ENCODE measurements around the gene NFYC. TPM values are rescaled to one million over a fixed set of nuclear protein-coding genes. Genes with fewer than 3 reads are reported as not detected.

NFYC gene
- total RNA-seq, 1 donor from 2014 or later: 38.0 TPM

DNA sequence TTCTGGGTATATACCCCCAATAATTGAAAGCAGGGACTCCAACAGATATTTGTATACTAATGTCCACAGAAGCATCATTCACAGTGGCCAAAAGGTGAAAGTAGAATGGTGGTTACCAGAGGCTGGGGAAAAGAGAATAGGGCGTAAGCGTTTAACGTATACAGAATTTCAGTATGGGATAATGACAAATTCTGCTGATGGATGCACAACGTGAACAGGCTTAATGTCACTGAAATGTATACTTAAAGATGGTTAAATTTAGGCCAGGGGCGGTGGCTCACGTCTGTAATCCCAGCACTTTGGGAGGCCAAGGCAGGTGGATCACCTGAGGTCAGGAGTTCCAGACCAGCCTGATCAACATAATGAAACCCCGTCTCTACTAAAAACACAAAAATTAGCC, 4.4 kb upstream of the NFYC start:
- no peaks in the 10 kb centered on the region for H3K9me3 ChIP-seq (ENCODE audit: low read depth)
- no peaks in the 10 kb centered on the region for H3K36me3 ChIP-seq
- no peak overlapping the region for H3K4me3 ChIP-seq
- peaks cover 40% of the 10 kb centered on the region for H3K79me2 ChIP-seq (ENCODE audit: low read depth)
- no peaks in the 10 kb centered on the region for H3K27me3 ChIP-seq
- no peak overlapping the region for H3K9ac ChIP-seq
- H3F3A ChIP-seq (ENCODE audit: low read depth): peaks cover 46% of the 10 kb centered on the region
- Mint-ChIP-seq H3K36me3 (peaks cover 30% of the 10 kb centered on the region), H3K9me3 (no peaks in the 10 kb centered on the region), H3K4me1 (peaks cover 12% of the 10 kb centered on the region), H3K27me3 (ENCODE audit: insufficient read depth, low read depth) (no peaks in the 10 kb centered on the region), H3K4me3 (no peak overlapping the region), H3K27ac (no peak overlapping the region)
- TF ChIP-seq, protein P1, sequence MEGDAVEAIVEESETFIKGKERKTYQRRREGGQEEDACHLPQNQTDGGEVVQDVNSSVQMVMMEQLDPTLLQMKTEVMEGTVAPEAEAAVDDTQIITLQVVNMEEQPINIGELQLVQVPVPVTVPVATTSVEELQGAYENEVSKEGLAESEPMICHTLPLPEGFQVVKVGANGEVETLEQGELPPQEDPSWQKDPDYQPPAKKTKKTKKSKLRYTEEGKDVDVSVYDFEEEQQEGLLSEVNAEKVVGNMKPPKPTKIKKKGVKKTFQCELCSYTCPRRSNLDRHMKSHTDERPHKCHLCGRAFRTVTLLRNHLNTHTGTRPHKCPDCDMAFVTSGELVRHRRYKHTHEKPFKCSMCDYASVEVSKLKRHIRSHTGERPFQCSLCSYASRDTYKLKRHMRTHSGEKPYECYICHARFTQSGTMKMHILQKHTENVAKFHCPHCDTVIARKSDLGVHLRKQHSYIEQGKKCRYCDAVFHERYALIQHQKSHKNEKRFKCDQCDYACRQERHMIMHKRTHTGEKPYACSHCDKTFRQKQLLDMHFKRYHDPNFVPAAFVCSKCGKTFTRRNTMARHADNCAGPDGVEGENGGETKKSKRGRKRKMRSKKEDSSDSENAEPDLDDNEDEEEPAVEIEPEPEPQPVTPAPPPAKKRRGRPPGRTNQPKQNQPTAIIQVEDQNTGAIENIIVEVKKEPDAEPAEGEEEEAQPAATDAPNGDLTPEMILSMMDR (IDR thresholded peaks at IDR 0.05): no peak
- no peak for TF ChIP-seq EZH2 (IDR thresholded peaks at IDR 0.05)
- TF ChIP-seq EZH2phosphoT487 (IDR thresholded peaks at IDR 0.05): no peak
- H3K27ac ChIP-seq: no peak overlapping the region
- H3K4me2 ChIP-seq: no peak overlapping the region
- DNase-seq (ENCODE audit: low spot score): no peak
- H2AFZ ChIP-seq (replicated peaks): no peak overlapping the region
- H4K20me1 ChIP-seq (ENCODE audit: low read depth): peaks cover 35% of the 10 kb centered on the region
- H3K4me1 ChIP-seq: peaks cover 20% of the 10 kb centered on the region

- H3K4me1 Mint-ChIP-seq: peaks cover 17% of the 10 kb centered on the region
- no peaks in the 10 kb centered on the region for H3K36me3 ChIP-seq
- no peak overlapping the region for H2AFZ ChIP-seq (replicated peaks)
- no peaks in the 10 kb centered on the region for H3K27me3 Mint-ChIP-seq (ENCODE audit: insufficient read depth, low read depth)
- H3K4me3 Mint-ChIP-seq: no peak overlapping the region
- H3K4me2 ChIP-seq: no peak overlapping the region
- H3K4me1 ChIP-seq: peaks cover 20% of the 10 kb centered on the region
- H3K9ac ChIP-seq: no peak overlapping the region
- no peaks in the 10 kb centered on the region for H3K9me3 ChIP-seq (ENCODE audit: low read depth)
- H4K20me1 ChIP-seq (ENCODE audit: low read depth): peaks cover 35% of the 10 kb centered on the region
- DNase-seq (ENCODE audit: low spot score): no peak
- H3K36me3 Mint-ChIP-seq: peaks cover 30% of the 10 kb centered on the region
- H3K9me3 Mint-ChIP-seq: no peaks in the 10 kb centered on the region
- H3K27me3 ChIP-seq: no peaks in the 10 kb centered on the region
- no peak overlapping the region for H3K4me3 ChIP-seq
- TF ChIP-seq, protein P1 (IDR thresholded peaks at IDR 0.05): no peak
- TF ChIP-seq EZH2phosphoT487 (IDR thresholded peaks at IDR 0.05) (no peak), EZH2 (IDR thresholded peaks at IDR 0.05) (no peak)
- peaks cover 46% of the 10 kb centered on the region for H3K79me2 ChIP-seq (ENCODE audit: low read depth)
- no peak overlapping the region for H3K27ac Mint-ChIP-seq
- H3K27ac ChIP-seq: no peak overlapping the region
- H3F3A ChIP-seq (ENCODE audit: low read depth): peaks cover 52% of the 10 kb centered on the region
Observed at GRCh38 chr1:40687661-40688060, 3.8 kb upstream of the NFYC start.

DNA sequence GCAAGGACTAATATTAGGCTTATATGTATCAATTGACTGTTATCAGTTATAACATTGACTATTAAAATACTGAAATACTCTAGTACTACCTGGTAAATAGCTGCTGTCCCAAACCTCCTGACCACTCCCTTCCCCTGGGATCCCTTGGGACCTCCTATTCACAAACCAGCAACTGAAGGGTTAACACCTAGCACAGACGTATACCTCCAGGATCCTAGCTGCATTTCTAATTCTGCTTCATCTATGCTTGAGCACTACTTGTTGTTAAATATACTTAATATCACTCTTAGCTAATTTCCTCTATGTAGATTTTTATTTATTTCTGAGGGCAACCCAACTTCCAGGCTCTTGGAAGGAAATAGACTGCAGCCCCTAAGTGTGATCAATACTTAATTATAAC, 1.8 kb upstream of the NFYC start:
- Mint-ChIP-seq H3K4me3 (no peak overlapping the region), H3K9me3 (no peaks in the 10 kb centered on the region), H3K36me3 (peaks cover 29% of the 10 kb centered on the region), H3K27ac (no peak overlapping the region), H3K27me3 (ENCODE audit: insufficient read depth, low read depth) (no peaks in the 10 kb centered on the region), H3K4me1 (peaks cover 28% of the 10 kb centered on the region)
- Histone ChIP-seq H3K27ac (no peak overlapping the region), H3K4me2 (peak overlapping the region; percentile 90), H3K9me3 (ENCODE audit: low read depth) (no peaks in the 10 kb centered on the region), H3K79me2 (ENCODE audit: low read depth) (peaks cover 67% of the 10 kb centered on the region), H3K36me3 (no peaks in the 10 kb centered on the region), H3K9ac (no peak overlapping the region), H3K27me3 (no peaks in the 10 kb centered on the region), H3K4me3 (peak overlapping the region; percentile 68), H3F3A (ENCODE audit: low read depth) (peaks cover 46% of the 10 kb centered on the region), H4K20me1 (ENCODE audit: low read depth) (peaks cover 35% of the 10 kb centered on the region), H3K4me1 (peaks cover 29% of the 10 kb centered on the region), H2AFZ (replicated peaks) (no peak overlapping the region)
- no peak for DNase-seq (ENCODE audit: low spot score)
- TF ChIP-seq EZH2 (IDR thresholded peaks at IDR 0.05) (no peak), EZH2phosphoT487 (IDR thresholded peaks at IDR 0.05) (no peak)
- TF ChIP-seq, protein P1 (IDR thresholded peaks at IDR 0.05): no peak
